GM21576 (cell line): Measurements from ENCODE around the gene COMMD7.

ENCODE experiments used
- ATAC-seq: cut with Tn5 transposase; IDR thresholded peaks from one replicate; pipeline ENCODE4 v1.9.1; 2021; ENCODE audit warnings: mild to moderate bottlenecking, moderate library complexity; ENCODE audit not compliant: unreplicated experiment

Gene COMMD7

GRCh38 chr20:32652739-32653526 lies 90.3 kb downstream of the COMMD7 start:
- ATAC-seq, result no peak
